IPS-15b (cell line): ENCODE data around the gene ZNF383.
"Not testable (repeated sequence)": the region's sequence is repeated elsewhere in the genome, so short reads cannot be mapped to it uniquely, and the experiment has no call there.

Source experiments
- H3K27me3 ChIP-seq: one replicate; pipeline ENCODE4 v1.6.1; 2013; ENCODE audit warnings: low read length; ENCODE audit not compliant: control insufficient read depth, insufficient read depth
- H3K36me3 ChIP-seq: one replicate; pipeline ENCODE4 v1.6.1; 2013; ENCODE audit warnings: low read length; ENCODE audit not compliant: control insufficient read depth, insufficient read depth
- H3K4me1 ChIP-seq: one replicate; pipeline ENCODE4 v1.6.1; 2013; ENCODE audit warnings: mild to moderate bottlenecking, low read length; ENCODE audit not compliant: control insufficient read depth, insufficient read depth
- H3K4me3 ChIP-seq: one replicate; pipeline ENCODE4 v1.5.1; 2013; ENCODE audit warnings: low read depth, low read length
- H3K9ac ChIP-seq: one replicate; pipeline ENCODE4 v1.6.1; 2013; ENCODE audit warnings: low read depth, mild to moderate bottlenecking, low read length
- H3K9me3 ChIP-seq: one replicate; pipeline ENCODE4 v1.6.1; 2013; ENCODE audit warnings: mild to moderate bottlenecking, low read length; ENCODE audit not compliant: control insufficient read depth, insufficient read depth

ZNF383 gene

GRCh38 chr19:37243206-37243632, 25.2 kb downstream of the ZNF383 start:
- H3K4me1 ChIP-seq: peaks cover 3% of the 10 kb centered on the region
- no peak overlapping the region for H3K4me3 ChIP-seq
- peaks cover 20% of the 10 kb centered on the region for H3K36me3 ChIP-seq
- H3K9me3 ChIP-seq: peaks cover 13% of the 10 kb centered on the region
- no peaks in the 10 kb centered on the region for H3K27me3 ChIP-seq
- no peak overlapping the region for H3K9ac ChIP-seq

GRCh38 chr19:37251308-37252229, 33.6 kb downstream of the ZNF383 start:
- H3K4me1 ChIP-seq: no peaks in the 10 kb centered on the region
- no peaks in the 10 kb centered on the region for H3K36me3 ChIP-seq
- H3K27me3 ChIP-seq: no peaks in the 10 kb centered on the region
- peak overlapping the region; percentile 60 for H3K4me3 ChIP-seq
- H3K9ac ChIP-seq: peak overlapping the region; percentile 12
- peaks cover 2% of the 10 kb centered on the region for H3K9me3 ChIP-seq

GRCh38 chr19:37263028-37263427, 45.0 kb downstream of the ZNF383 start:
- not testable (repeated sequence) for H3K4me1 ChIP-seq, H3K36me3 ChIP-seq, H3K27me3 ChIP-seq, H3K9ac ChIP-seq, H3K4me3 ChIP-seq, H3K9me3 ChIP-seq

- H3K27me3 ChIP-seq, H3K9ac ChIP-seq, H3K4me1 ChIP-seq, H3K9me3 ChIP-seq, H3K36me3 ChIP-seq, H3K4me3 ChIP-seq: not testable (repeated sequence)
Observed at GRCh38 chr19:37267005-37267404, 49.0 kb downstream of the ZNF383 start.

- H3K9ac ChIP-seq, H3K4me1 ChIP-seq, H3K4me3 ChIP-seq, H3K36me3 ChIP-seq, H3K27me3 ChIP-seq, H3K9me3 ChIP-seq: not testable (repeated sequence)
Observed at GRCh38 chr19:37267755-37268154, 49.7 kb downstream of the ZNF383 start.

GRCh38 chr19:37280656-37281055, 62.6 kb downstream of the ZNF383 start:
- H3K9me3 ChIP-seq, H3K36me3 ChIP-seq, H3K4me3 ChIP-seq, H3K4me1 ChIP-seq, H3K27me3 ChIP-seq, H3K9ac ChIP-seq: not testable (repeated sequence)

GRCh38 chr19:37284020-37284419, 66.0 kb downstream of the ZNF383 start:
- H3K9ac ChIP-seq, H3K36me3 ChIP-seq, H3K27me3 ChIP-seq, H3K4me1 ChIP-seq, H3K4me3 ChIP-seq, H3K9me3 ChIP-seq: not testable (repeated sequence)

- not testable (repeated sequence) for H3K4me3 ChIP-seq, H3K4me1 ChIP-seq, H3K9ac ChIP-seq
Observed at GRCh38 chr19:37289229-37289628, 71.2 kb downstream of the ZNF383 start.

GRCh38 chr19:37292998-37293939, 75.3 kb downstream of the ZNF383 start:
- H3K27me3 ChIP-seq, H3K9ac ChIP-seq, H3K4me3 ChIP-seq, H3K4me1 ChIP-seq, H3K9me3 ChIP-seq: not testable (repeated sequence)
- peaks cover 10% of the 10 kb centered on the region for H3K36me3 ChIP-seq

More at GRCh38 chr19:37289229-37289628, 71.2 kb downstream of the ZNF383 start:
- peaks cover 10% of the 10 kb centered on the region for H3K36me3 ChIP-seq
- H3K27me3 ChIP-seq, H3K9me3 ChIP-seq: not testable (repeated sequence)

- not testable (repeated sequence) for H3K27me3 ChIP-seq, H3K36me3 ChIP-seq, H3K4me1 ChIP-seq, H3K9ac ChIP-seq, H3K4me3 ChIP-seq, H3K9me3 ChIP-seq
Observed at GRCh38 chr19:37294246-37294645, 76.2 kb downstream of the ZNF383 start.
